Lower leg skin (tissue), 4 donors: ENCODE data around the gene ANO6. TPM values are rescaled to one million over a fixed set of nuclear protein-coding genes. Genes with fewer than 3 reads are reported as not detected.

Experiments
- DNase-seq, 2 donors: peaks; one replicate each; pipeline ENCODE4 v3.0.0-alpha.2; 2019; ENCODE audit warnings: low spot score in 2 of 2
- H3K4me3 ChIP-seq: fragments of 200-600 bp; sonication (generic); 2 replicates; pipeline ENCODE4 v1.5.1; 2017; ENCODE audit warnings: mild to moderate bottlenecking, low read depth; ENCODE audit not compliant: poor library complexity, severe bottlenecking
- CTCF ChIP-seq, 3 donors: fragments of 450-650 bp; IDR thresholded peaks; one replicate each; pipeline ENCODE4 v1.5.1; 2016; ENCODE audit warnings: antibody characterized with exemption in 3 of 3, mild to moderate bottlenecking in 3 of 3, moderate library complexity in 2 of 3
- POLR2A ChIP-seq, 2 donors: fragments of 450-650 bp; IDR thresholded peaks; one replicate each; pipeline ENCODE4 v1.6.1; 2016 to 2017; ENCODE audit warnings: antibody characterized with exemption in 2 of 2, mild to moderate bottlenecking in 1 of 2, moderate library complexity in 1 of 2
- WGBS, 2 donors: methylation state at CpG; one replicate each; pipeline ENCODE4 v1.1.5; 2018; 5-methylcytosine and 5-hydroxymethylcytosine counted together
- intact Hi-C: fragments of 100-400 bp; cut with DNase I; formaldehyde crosslinking; loops from one replicate; pipeline ENCODE4 v1.15.0; 2023; ENCODE audit warnings: low total_unique reads
- total RNA-seq, 4 donors: library from RNA; depleted of rRNA; stranded (reverse); fragments of >200 nt; gene quantifications; one replicate each; pipeline ENCODE4 v1.1.0, GENCODE V29; 2016

Gene ANO6
- total RNA-seq, 4 donors from 2014 or later, result 36.3 to 41.1 (median 38.9) TPM

GRCh38 chr12:45336762-45337596 is 121.1 kb downstream of the ANO6 start:
- no peak overlapping the region for H3K4me3 ChIP-seq
- no peak for TF ChIP-seq CTCF (IDR thresholded peaks at IDR 0.05)
- TF ChIP-seq POLR2A (IDR thresholded peaks at IDR 0.05), result no peak
- DNase-seq, result no peak
- intact Hi-C loops, result no loop called here
- WGBS, 2 donors, result 90 to 91% methylated on average over 3 of the region's 3 CpGs

- no peak for DNase-seq
Measured at GRCh38 chr12:45337835-45338234, 121.9 kb downstream of the ANO6 start.

DNA sequence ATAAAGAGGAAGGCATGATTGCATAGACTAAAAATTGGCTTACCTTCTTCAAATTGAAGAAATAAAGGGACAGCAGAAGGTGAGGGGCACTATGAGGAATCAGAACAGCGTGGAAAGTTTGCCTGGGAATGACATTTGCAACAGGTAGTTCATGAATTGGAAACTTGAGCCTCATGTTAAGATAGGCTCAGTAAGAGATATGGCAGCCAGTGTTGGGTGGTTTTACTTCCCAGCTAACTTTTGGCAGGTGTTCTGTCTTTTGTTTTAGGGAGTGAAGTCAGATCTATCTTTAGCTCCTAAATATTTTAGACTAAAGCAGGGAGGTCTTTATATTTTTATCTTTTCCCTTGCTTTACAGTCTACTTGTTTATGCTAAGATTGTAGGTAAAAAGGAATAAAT is 122.4 kb downstream of the ANO6 start:
- intact Hi-C loops, result no loop called here
- DNase-seq, result no peak
- no peak overlapping the region for H3K4me3 ChIP-seq
- WGBS, 2 donors, result 90 to 100% methylated on average over 1 of the region's 1 CpG
- TF ChIP-seq CTCF (IDR thresholded peaks at IDR 0.05) (no peak), POLR2A (IDR thresholded peaks at IDR 0.05) (no peak)

More at GRCh38 chr12:45337835-45338234, 121.9 kb downstream of the ANO6 start:
- no peak for TF ChIP-seq CTCF (IDR thresholded peaks at IDR 0.05)
- H3K4me3 ChIP-seq, result no peak overlapping the region
- intact Hi-C loops, result no loop called here

DNA sequence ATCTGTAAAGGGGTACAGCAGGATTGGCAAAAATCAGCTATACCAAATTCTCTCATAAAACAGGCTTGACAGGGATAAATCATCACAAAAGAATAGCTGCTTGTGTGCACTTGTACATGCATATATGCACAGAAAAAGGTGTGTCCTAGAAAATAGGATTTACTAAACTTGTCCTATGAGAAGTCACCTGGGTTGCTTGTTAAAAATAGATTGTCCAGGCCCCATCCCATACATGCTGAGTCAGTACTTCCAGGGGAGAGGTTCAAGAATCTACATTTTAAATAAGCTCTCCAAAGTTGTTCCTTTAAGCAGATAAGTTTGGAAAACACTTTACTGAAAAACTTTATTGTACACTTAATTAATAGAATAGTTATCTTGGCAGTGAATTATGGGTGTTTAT is 123.1 kb downstream of the ANO6 start:
- H3K4me3 ChIP-seq, result no peak overlapping the region
- TF ChIP-seq CTCF (IDR thresholded peaks at IDR 0.05) (no peak), POLR2A (IDR thresholded peaks at IDR 0.05) (no peak)
- intact Hi-C loops, result no loop called here
- DNase-seq, result no peak

GRCh38 chr12:45342171-45342570 is 126.3 kb downstream of the ANO6 start:
- TF ChIP-seq CTCF (IDR thresholded peaks at IDR 0.05), result no peak
- TF ChIP-seq POLR2A (IDR thresholded peaks at IDR 0.05), result no peak
- 62 to 88% methylated on average over 3 of the region's 3 CpGs for WGBS, 2 donors
- no peak overlapping the region for H3K4me3 ChIP-seq
- intact Hi-C loops, result no loop called here
- DNase-seq, result no peak

DNA sequence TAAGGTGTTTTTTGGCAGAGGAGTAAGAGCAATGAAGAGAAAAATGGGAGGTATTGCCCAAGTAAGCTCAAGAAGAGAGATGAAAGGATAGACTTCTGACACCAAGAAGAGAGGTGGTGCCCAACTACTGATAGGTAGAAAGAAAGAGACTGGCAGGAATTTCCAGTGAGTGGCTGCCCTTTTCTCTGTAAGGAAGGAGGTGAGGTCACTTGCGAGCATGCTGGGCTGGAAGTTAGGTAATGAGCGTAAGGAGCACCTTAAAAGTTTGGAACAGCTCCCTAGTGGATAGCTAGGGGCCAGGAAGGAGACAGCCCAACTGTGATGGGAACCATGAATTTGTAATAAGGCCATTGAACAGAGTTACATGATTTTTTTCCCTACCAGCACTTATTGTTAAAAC is 127.0 kb downstream of the ANO6 start:
- intact Hi-C loops, result no loop called here
- TF ChIP-seq POLR2A (IDR thresholded peaks at IDR 0.05), result no peak
- TF ChIP-seq CTCF (IDR thresholded peaks at IDR 0.05), result no peak
- H3K4me3 ChIP-seq, result no peak overlapping the region
- 92 to 95% methylated on average over 2 of the region's 2 CpGs for WGBS, 2 donors
- DNase-seq, result no peak
